ENCODE results near the gene UNK. TPM values are rescaled to one million over a fixed set of nuclear protein-coding genes. Genes with fewer than 3 reads are reported as not detected.

Gene UNK
- total and polyA plus RNA-seq, 9 of the 15 experiments (the other 6 are each of a cell fraction or from before 2014, with no cell fraction given) = 12.8 to 38.6 (median 24.8) TPM

- TF ChIP-seq, protein P1, sequence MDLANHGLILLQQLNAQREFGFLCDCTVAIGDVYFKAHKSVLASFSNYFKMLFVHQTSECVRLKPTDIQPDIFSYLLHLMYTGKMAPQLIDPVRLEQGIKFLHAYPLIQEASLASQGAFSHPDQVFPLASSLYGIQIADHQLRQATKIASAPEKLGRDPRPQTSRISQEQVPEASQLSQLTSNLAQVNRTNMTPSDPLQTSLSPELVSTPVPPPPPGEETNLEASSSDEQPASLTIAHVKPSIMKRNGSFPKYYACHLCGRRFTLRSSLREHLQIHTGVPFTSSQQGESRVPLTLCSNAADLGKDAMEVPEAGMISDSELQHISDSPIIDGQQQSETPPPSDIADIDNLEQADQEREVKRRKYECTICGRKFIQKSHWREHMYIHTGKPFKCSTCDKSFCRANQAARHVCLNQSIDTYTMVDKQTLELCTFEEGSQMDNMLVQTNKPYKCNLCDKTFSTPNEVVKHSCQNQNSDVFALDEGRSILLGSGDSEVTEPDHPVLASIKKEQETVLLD (IDR thresholded peaks at IDR 0.05) = peak; percentile 31; the same call in 1 of the 2 replicates
- TF ChIP-seq CTBP1 (IDR thresholded peaks at IDR 0.05; ENCODE audit: borderline replicate concordance) (peak; percentile 83), BMI1 (IDR thresholded peaks at IDR 0.05; ENCODE audit: low read length) (no peak), HMGN3 (IDR thresholded peaks at IDR 0.05; ENCODE audit: borderline replicate concordance, extremely low read depth, insufficient read length, low read depth, low read length) (peak; percentile 19), FOXM1 (IDR thresholded peaks at IDR 0.05; ENCODE audit: low read depth) (peak; percentile 29; the same call in 1 of the 2 replicates), FOXM1 (CRISPR knock-in tag; IDR thresholded peaks at IDR 0.05; ENCODE audit: low read depth) (no peak), ZNF436 (CRISPR knock-in tag; IDR thresholded peaks at IDR 0.05) (no peak), CBFA2T2 (conservative IDR thresholded peaks at IDR 0.05) (peak; percentile 92), TBL1XR1 (IDR thresholded peaks at IDR 0.05; ENCODE audit: low read length in 2 of 2) (peak; percentile 18 to 24; a peak in 1 of 4 replicates), PRPF4 (IDR thresholded peaks at IDR 0.05; ENCODE audit: insufficient read depth, low read depth, low read length, poor library complexity, severe bottlenecking) (peak; percentile 46), RB1 (IDR thresholded peaks at IDR 0.05; ENCODE audit: low read depth) (no peak; the same call in 1 of the 2 replicates), RUNX1 (IDR thresholded peaks at IDR 0.05; ENCODE audit: low read depth) (no peak), CXXC5 (CRISPR knock-in tag; IDR thresholded peaks at IDR 0.05) (peak; percentile 71), SNIP1 (IDR thresholded peaks at IDR 0.05; ENCODE audit: low read depth) (no peak), DPF2 (IDR thresholded peaks at IDR 0.05) (no peak), PRMT5 (CRISPR knock-in tag; IDR thresholded peaks at IDR 0.05) (no peak), EP400 (IDR thresholded peaks at IDR 0.05) (peak; percentile 88), XRCC4 (IDR thresholded peaks at IDR 0.05; ENCODE audit: extremely low read depth, insufficient read depth, insufficient read length) (no peak), MXI1 (IDR thresholded peaks at IDR 0.05; ENCODE audit: low read depth, low read length) (no peak; the same call in 1 of the 2 replicates), RBM22 (IDR thresholded peaks at IDR 0.05; ENCODE audit: low read depth, low read length, poor library complexity, severe bottlenecking) (no peak), CREBBP (IDR thresholded peaks at IDR 0.05; ENCODE audit: low read depth, low read length) (no peak), MBD2 (IDR thresholded peaks at IDR 0.05; ENCODE audit: borderline replicate concordance, low read depth) (peak; percentile 88), GATAD2B (IDR thresholded peaks at IDR 0.05; ENCODE audit: borderline replicate concordance) (no peak), NFYB (IDR thresholded peaks at IDR 0.05; ENCODE audit: extremely low read depth, insufficient read length) (peak; percentile 78), PTTG1 (tag; IDR thresholded peaks at IDR 0.05; ENCODE audit: low read depth) (no peak), MCM3 (IDR thresholded peaks at IDR 0.05) (no peak), PHF21A (IDR thresholded peaks at IDR 0.05; ENCODE audit: borderline replicate concordance, low read depth) (no peak)
- TF ChIP-seq, protein P2, sequence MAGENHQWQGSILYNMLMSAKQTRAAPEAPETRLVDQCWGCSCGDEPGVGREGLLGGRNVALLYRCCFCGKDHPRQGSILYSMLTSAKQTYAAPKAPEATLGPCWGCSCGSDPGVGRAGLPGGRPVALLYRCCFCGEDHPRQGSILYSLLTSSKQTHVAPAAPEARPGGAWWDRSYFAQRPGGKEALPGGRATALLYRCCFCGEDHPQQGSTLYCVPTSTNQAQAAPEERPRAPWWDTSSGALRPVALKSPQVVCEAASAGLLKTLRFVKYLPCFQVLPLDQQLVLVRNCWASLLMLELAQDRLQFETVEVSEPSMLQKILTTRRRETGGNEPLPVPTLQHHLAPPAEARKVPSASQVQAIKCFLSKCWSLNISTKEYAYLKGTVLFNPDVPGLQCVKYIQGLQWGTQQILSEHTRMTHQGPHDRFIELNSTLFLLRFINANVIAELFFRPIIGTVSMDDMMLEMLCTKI (IDR thresholded peaks at IDR 0.05; ENCODE audit: partially characterized antibody) = no peak
Measured at GRCh38 chr17:75855310-75856061, 70.9 kb downstream of the UNK start, which contains the start of gene WBP2 (continued).
